ENCODE results near the gene ITGAE. TPM values are rescaled to one million over a fixed set of nuclear protein-coding genes. Genes with fewer than 3 reads are reported as not detected.

The ITGAE gene
- total and polyA plus RNA-seq, 2 experiments from 2014 or later, result 11.7 to 44.9 TPM

- Mint-ChIP-seq H3K9me3 (no peaks in the 10 kb centered on the region), H3K27ac (no peak overlapping the region), H3K27me3 (ENCODE audit: insufficient read depth, low read depth, poor library complexity) (peaks cover 4% of the 10 kb centered on the region), H3K4me1 (peaks cover 10% of the 10 kb centered on the region), H3K36me3 (ENCODE audit: low read depth) (no peaks in the 10 kb centered on the region), H3K4me3 (no peak overlapping the region)
- TF ChIP-seq ETS1 (IDR thresholded peaks at IDR 0.05) (no peak), NANOG (IDR thresholded peaks at IDR 0.05; ENCODE audit: borderline replicate concordance) (no peak), CREB1 (CRISPR knock-in tag; IDR thresholded peaks at IDR 0.05; ENCODE audit: low read depth) (no peak), ZNF331 (CRISPR knock-in tag; IDR thresholded peaks at IDR 0.05; ENCODE audit: low read depth) (no peak), POLR2AphosphoS5 (IDR thresholded peaks at IDR 0.05; ENCODE audit: low read depth) (no peak), JUNB (IDR thresholded peaks at IDR 0.05; ENCODE audit: unreplicated experiment) (no peak), REST (IDR thresholded peaks at IDR 0.05; ENCODE audit: unreplicated experiment) (no peak), EZH2 (IDR thresholded peaks at IDR 0.05; ENCODE audit: low read depth, unreplicated experiment) (no peak), EZH2phosphoT487 (IDR thresholded peaks at IDR 0.05; ENCODE audit: unreplicated experiment) (no peak), STAT1 (IDR thresholded peaks at IDR 0.05; ENCODE audit: unreplicated experiment) (no peak), ZNF114 (CRISPR knock-in tag; IDR thresholded peaks at IDR 0.05) (no peak)
- TF ChIP-seq, protein P1, sequence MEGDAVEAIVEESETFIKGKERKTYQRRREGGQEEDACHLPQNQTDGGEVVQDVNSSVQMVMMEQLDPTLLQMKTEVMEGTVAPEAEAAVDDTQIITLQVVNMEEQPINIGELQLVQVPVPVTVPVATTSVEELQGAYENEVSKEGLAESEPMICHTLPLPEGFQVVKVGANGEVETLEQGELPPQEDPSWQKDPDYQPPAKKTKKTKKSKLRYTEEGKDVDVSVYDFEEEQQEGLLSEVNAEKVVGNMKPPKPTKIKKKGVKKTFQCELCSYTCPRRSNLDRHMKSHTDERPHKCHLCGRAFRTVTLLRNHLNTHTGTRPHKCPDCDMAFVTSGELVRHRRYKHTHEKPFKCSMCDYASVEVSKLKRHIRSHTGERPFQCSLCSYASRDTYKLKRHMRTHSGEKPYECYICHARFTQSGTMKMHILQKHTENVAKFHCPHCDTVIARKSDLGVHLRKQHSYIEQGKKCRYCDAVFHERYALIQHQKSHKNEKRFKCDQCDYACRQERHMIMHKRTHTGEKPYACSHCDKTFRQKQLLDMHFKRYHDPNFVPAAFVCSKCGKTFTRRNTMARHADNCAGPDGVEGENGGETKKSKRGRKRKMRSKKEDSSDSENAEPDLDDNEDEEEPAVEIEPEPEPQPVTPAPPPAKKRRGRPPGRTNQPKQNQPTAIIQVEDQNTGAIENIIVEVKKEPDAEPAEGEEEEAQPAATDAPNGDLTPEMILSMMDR (conservative IDR thresholded peaks at IDR 0.05; ENCODE audit: low read depth in 2 of 2), result no peak
- TF ChIP-seq, protein P2, sequence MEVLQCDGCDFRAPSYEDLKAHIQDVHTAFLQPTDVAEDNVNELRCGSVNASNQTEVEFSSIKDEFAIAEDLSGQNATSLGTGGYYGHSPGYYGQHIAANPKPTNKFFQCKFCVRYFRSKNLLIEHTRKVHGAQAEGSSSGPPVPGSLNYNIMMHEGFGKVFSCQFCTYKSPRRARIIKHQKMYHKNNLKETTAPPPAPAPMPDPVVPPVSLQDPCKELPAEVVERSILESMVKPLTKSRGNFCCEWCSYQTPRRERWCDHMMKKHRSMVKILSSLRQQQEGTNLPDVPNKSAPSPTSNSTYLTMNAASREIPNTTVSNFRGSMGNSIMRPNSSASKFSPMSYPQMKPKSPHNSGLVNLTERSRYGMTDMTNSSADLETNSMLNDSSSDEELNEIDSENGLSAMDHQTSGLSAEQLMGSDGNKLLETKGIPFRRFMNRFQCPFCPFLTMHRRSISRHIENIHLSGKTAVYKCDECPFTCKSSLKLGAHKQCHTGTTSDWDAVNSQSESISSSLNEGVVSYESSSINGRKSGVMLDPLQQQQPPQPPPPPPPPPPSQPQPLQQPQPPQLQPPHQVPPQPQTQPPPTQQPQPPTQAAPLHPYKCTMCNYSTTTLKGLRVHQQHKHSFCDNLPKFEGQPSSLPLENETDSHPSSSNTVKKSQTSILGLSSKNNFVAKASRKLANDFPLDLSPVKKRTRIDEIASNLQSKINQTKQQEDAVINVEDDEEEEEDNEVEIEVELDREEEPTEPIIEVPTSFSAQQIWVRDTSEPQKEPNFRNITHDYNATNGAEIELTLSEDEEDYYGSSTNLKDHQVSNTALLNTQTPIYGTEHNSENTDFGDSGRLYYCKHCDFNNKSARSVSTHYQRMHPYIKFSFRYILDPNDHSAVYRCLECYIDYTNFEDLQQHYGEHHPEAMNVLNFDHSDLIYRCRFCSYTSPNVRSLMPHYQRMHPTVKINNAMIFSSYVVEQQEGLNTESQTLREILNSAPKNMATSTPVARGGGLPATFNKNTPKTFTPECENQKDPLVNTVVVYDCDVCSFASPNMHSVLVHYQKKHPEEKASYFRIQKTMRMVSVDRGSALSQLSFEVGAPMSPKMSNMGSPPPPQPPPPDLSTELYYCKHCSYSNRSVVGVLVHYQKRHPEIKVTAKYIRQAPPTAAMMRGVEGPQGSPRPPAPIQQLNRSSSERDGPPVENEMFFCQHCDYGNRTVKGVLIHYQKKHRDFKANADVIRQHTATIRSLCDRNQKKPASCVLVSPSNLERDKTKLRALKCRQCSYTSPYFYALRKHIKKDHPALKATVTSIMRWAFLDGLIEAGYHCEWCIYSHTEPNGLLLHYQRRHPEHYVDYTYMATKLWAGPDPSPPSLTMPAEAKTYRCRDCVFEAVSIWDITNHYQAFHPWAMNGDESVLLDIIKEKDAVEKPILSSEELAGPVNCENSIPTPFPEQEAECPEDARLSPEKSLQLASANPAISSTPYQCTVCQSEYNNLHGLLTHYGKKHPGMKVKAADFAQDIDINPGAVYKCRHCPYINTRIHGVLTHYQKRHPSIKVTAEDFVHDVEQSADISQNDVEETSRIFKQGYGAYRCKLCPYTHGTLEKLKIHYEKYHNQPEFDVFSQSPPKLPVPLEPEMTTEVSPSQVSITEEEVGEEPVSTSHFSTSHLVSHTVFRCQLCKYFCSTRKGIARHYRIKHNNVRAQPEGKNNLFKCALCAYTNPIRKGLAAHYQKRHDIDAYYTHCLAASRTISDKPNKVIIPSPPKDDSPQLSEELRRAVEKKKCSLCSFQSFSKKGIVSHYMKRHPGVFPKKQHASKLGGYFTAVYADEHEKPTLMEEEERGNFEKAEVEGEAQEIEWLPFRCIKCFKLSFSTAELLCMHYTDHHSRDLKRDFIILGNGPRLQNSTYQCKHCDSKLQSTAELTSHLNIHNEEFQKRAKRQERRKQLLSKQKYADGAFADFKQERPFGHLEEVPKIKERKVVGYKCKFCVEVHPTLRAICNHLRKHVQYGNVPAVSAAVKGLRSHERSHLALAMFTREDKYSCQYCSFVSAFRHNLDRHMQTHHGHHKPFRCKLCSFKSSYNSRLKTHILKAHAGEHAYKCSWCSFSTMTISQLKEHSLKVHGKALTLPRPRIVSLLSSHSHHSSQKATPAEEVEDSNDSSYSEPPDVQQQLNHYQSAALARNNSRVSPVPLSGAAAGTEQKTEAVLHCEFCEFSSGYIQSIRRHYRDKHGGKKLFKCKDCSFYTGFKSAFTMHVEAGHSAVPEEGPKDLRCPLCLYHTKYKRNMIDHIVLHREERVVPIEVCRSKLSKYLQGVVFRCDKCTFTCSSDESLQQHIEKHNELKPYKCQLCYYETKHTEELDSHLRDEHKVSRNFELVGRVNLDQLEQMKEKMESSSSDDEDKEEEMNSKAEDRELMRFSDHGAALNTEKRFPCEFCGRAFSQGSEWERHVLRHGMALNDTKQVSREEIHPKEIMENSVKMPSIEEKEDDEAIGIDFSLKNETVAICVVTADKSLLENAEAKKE (CRISPR knock-in tag; IDR thresholded peaks at IDR 0.05), result no peak
- no peak; the same call in 2 of the 3 replicates for ATAC-seq
- Histone ChIP-seq H3K4me2 (no peak overlapping the region), H3K36me3 (ENCODE audit: insufficient read depth) (no peaks in the 10 kb centered on the region), H3K27ac (ENCODE audit: low read depth) (no peak overlapping the region), H3F3A (replicated peaks; ENCODE audit: low read depth) (peaks cover 6% of the 10 kb centered on the region), H3K4me3 (no peak overlapping the region), H3K79me2 (replicated peaks; ENCODE audit: insufficient read depth) (no peaks in the 10 kb centered on the region), H4K20me1 (replicated peaks; ENCODE audit: insufficient read depth) (no peaks in the 10 kb centered on the region), H3K9me2 (ENCODE audit: insufficient read depth) (no peaks in the 10 kb centered on the region), H3K4me1 (ENCODE audit: insufficient read depth) (no peaks in the 10 kb centered on the region), H2AFZ (no peak overlapping the region), H3K27me3 (ENCODE audit: insufficient read depth) (no peaks in the 10 kb centered on the region)
- no peak for DNase-seq (ENCODE audit: low spot score)
Measured at GRCh38 chr17:3688852-3689261, 112.1 kb downstream of the ITGAE start.

All from GM23338 (cell line).